HepG2 (cell line): ENCODE measurements around the gene ZC3H12A. TPM values are rescaled to one million over a fixed set of nuclear protein-coding genes. Genes with fewer than 3 reads are reported as not detected.
A peak's percentile ranks its signal among the peaks of the same experiment; 100 is the strongest.

Experiments
- ATAC-seq: fragments of 200-7000 bp; cut with Tn5 transposase; 3 replicates; pipeline ENCODE4 v1.9.1; 2020; ENCODE audit warnings: mild to moderate bottlenecking, moderate library complexity
- BruUV-seq: library from RNA; stranded (reverse); fragments of 400-500 nt; replicated peaks from 2 replicates; lab custom pipeline; 2021; lab: Mats Ljungman, UMichigan
- CTCF ChIA-PET: fragments of 300-600 bp; formaldehyde crosslinking; extraction: SDS; loops from one replicate; lab custom pipeline; 2021; ENCODE audit warnings: low total read pairs, inconsistent platforms, low intra/inter-chr PET ratio; lab: Yijun Ruan, JAX
- POLR2A ChIA-PET: fragments of 350-600 bp; sonication (Branson Sonifier 250); formaldehyde crosslinking; loops from one replicate; lab custom pipeline; 2020; ENCODE audit warnings: antibody characterized with exemption, inconsistent platforms; lab: Yijun Ruan, JAX
- DNase-seq: peaks from one replicate; pipeline ENCODE4 v3.0.0-alpha.2; 2015; ENCODE audit warnings: low spot score
- FAIRE-seq: peaks from 3 replicates; lab custom pipeline; 2011; peaks lifted over from hg19 to GRCh38; lab: Jason Lieb, UNC
- H2AFZ ChIP-seq: one replicate; pipeline ENCODE4 v1.6.1; 2011; ENCODE audit warnings: low read length, inconsistent platforms
- H3K27ac ChIP-seq: fragments of 300-600 bp; 3 replicates; pipeline ENCODE4 v1.8.0; 2011; ENCODE audit warnings: mixed run types, mild to moderate bottlenecking, mixed read lengths, low read length, inconsistent platforms; ENCODE audit not compliant: insufficient read depth; ENCODE audit errors: extremely low read length
- H3K27me3 ChIP-seq, 2 experiments: fragments of 200-600 bp in 1 of 2; 2 replicates in 1 of 2; 3 replicates in 1 of 2; pipeline versions ENCODE4 v1.6.0 to v1.8.0; 2011; ENCODE audit warnings: low read length in 2 of 2, mild to moderate bottlenecking in 2 of 2, moderate library complexity in 2 of 2, inconsistent platforms in 1 of 2; ENCODE audit not compliant: insufficient read depth in 2 of 2, control insufficient read depth in 1 of 2
- H3K36me3 ChIP-seq, 2 experiments: fragments of 200-600 bp in 1 of 2; replicated peaks in 1 of 2; 2 replicates in 1 of 2; 3 replicates in 1 of 2; pipeline versions ENCODE4 v1.5.1 to v1.8.0; 2011; ENCODE audit warnings: low read length in 2 of 2, inconsistent platforms in 1 of 2; ENCODE audit not compliant: insufficient read depth in 2 of 2, control insufficient read depth in 1 of 2
- H3K4me1 ChIP-seq: 2 replicates; pipeline ENCODE4 v1.5.1; 2012; ENCODE audit warnings: low read length, inconsistent platforms; ENCODE audit not compliant: insufficient read depth
- H3K4me2 ChIP-seq: 2 replicates; pipeline ENCODE4 v1.6.0; 2011; ENCODE audit warnings: low read depth, low read length, inconsistent platforms
- H3K4me3 ChIP-seq, 3 experiments: fragments of 200-600 bp in 1 of 3; sonication (generic), shearing (Covaris generic) in 1 of 3; replicated peaks in 1 of 3; 2 replicates each; pipeline ENCODE4 v1.5.1; 2011 to 2016; ENCODE audit warnings: low read length in 3 of 3, inconsistent platforms in 2 of 3, low read depth in 2 of 3, mild to moderate bottlenecking in 2 of 3, control low read depth in 1 of 3, mixed read lengths in 1 of 3; ENCODE audit not compliant: insufficient read depth in 1 of 3
- H3K79me2 ChIP-seq: one replicate; pipeline ENCODE4 v1.6.1; 2011; ENCODE audit warnings: low read length, inconsistent platforms; ENCODE audit not compliant: insufficient read depth
- H3K9ac ChIP-seq: 2 replicates; pipeline ENCODE4 v1.6.0; 2011; ENCODE audit warnings: mild to moderate bottlenecking, low read depth, low read length, inconsistent platforms; ENCODE audit not compliant: insufficient read depth
- H3K9me3 ChIP-seq: 2 replicates; pipeline ENCODE4 v1.5.1; 2012; ENCODE audit warnings: mild to moderate bottlenecking, low read length
- H4K20me1 ChIP-seq: 2 replicates; pipeline ENCODE4 v1.6.0; 2011; ENCODE audit warnings: inconsistent platforms, mild to moderate bottlenecking, low read length, moderate library complexity; ENCODE audit not compliant: insufficient read depth
- FOXC1 ChIP-seq: sonication (generic); formaldehyde crosslinking; IDR thresholded peaks from 2 replicates; pipeline ENCODE4 v1.8.0; 2022; ENCODE audit warnings: mild to moderate bottlenecking, missing genetic modification reagents, borderline replicate concordance
- KLF15 ChIP-seq: sonication (generic); formaldehyde crosslinking; IDR thresholded peaks from 2 replicates; pipeline ENCODE4 v1.8.1; 2023; ENCODE audit warnings: borderline replicate concordance, mild to moderate bottlenecking, inconsistent platforms, missing genetic modification reagents, mixed read lengths
- MEF2D ChIP-seq: sonication (generic); formaldehyde crosslinking; IDR thresholded peaks from 2 replicates; pipeline ENCODE4 v1.5.1; 2020; ENCODE audit warnings: mild to moderate bottlenecking, missing genetic modification reagents
- SP140L ChIP-seq: sonication (generic); formaldehyde crosslinking; IDR thresholded peaks from 2 replicates; pipeline ENCODE4 v1.4.0; 2020; ENCODE audit warnings: missing genetic modification reagents, borderline replicate concordance
- ZNF18 ChIP-seq: sonication (generic); formaldehyde crosslinking; IDR thresholded peaks from 2 replicates; pipeline ENCODE4 v1.8.0; 2022; ENCODE audit warnings: mild to moderate bottlenecking, missing genetic modification reagents; ENCODE audit not compliant: insufficient replicate concordance
- ZNF567 ChIP-seq: sonication (generic); formaldehyde crosslinking; IDR thresholded peaks from 2 replicates; pipeline ENCODE4 v1.8.1; 2023; ENCODE audit warnings: mild to moderate bottlenecking, missing genetic modification reagents, borderline replicate concordance
- ZNF891 ChIP-seq: sonication (generic); formaldehyde crosslinking; IDR thresholded peaks from 2 replicates; pipeline ENCODE4 v1.5.0; 2020; ENCODE audit warnings: mild to moderate bottlenecking, missing genetic modification reagents
- WGBS: methylation state at CpG from one replicate; pipeline ENCODE4 v1.1.6; 2017; ENCODE audit warnings: low lambda C conversion rate; 5-methylcytosine and 5-hydroxymethylcytosine counted together
- in situ Hi-C: cut with HindIII; loops from 2 replicates; pipeline ENCODE4 v1.10.0; 2017; ENCODE audit warnings: low pct_unique_long_range_greater_than_20kb; ENCODE audit not compliant: extremely low pct_ligation_motif_present
- intact Hi-C: fragments of 100-400 bp; cut with micrococcal nuclease; formaldehyde crosslinking; loops from one replicate; pipeline ENCODE4 v1.10.0; 2022; ENCODE audit not compliant: unreplicated experiment
- polyA plus RNA-seq, 8 experiments: library from polyadenylated mRNA; depleted of rRNA in 3 of 8; stranded (reverse) in 7 of 8; unstranded in 1 of 8; fragments of >200 nt; fragmentation: Illumina TruSeq in 4 of 8; extraction: Trizol in 4 of 8; gene quantifications; 2 replicates each; pipeline versions ENCODE4 v1.2.1 to v1.2.3, GENCODE V29; 2011 to 2016; ENCODE audit warnings: low read depth in 4 of 8, missing spikeins in 1 of 8, mixed read lengths in 1 of 8; ENCODE audit not compliant: insufficient read depth in 1 of 8
- total RNA-seq, 5 experiments: library from RNA; depleted of rRNA; stranded (reverse); fragments of >200 nt; fragmentation: Illumina TruSeq; extraction: Trizol; gene quantifications; 2 replicates each; pipeline ENCODE4 v1.2.3, GENCODE V29; 2016; ENCODE audit warnings: low read depth in 1 of 5

Gene ZC3H12A
- total and polyA plus RNA-seq, 2 of the 13 experiments (the other 11 are each of a cell fraction or from before 2014, with no cell fraction given) = 6.8 to 13.3 TPM

- ATAC-seq = no peak
- H3K27me3 ChIP-seq = no peaks in the 10 kb centered on the region; a peak in 1 of 5 replicates
- no peaks in the 10 kb centered on the region for H3K36me3 ChIP-seq
- H3K79me2 ChIP-seq = peaks cover 27% of the 10 kb centered on the region
- WGBS = 95% methylated on average over 7 of the region's 7 CpGs
- no peak overlapping the region for H3K4me2 ChIP-seq
- peaks cover 15% of the 10 kb centered on the region; the same call in 1 of the 2 replicates for H4K20me1 ChIP-seq
- in situ Hi-C loops (no loop called here), intact Hi-C loops (loop anchor here (10.0 kb wide), 1 partner anchor 223 kb away; the partner anchor contains the start of gene CDCA8)
- H3K9me3 ChIP-seq = no peaks in the 10 kb centered on the region
- BruUV-seq = no TSS peak
- no peak overlapping the region; a peak in 1 of 6 replicates for H3K4me3 ChIP-seq
- FAIRE-seq = no peak
- H2AFZ ChIP-seq = no peak overlapping the region
- POLR2A ChIA-PET = interaction anchor here (0.6 to 2.1 kb wide), 4 partner anchors 12 to 42 kb away, joined by 3 to 7 read pairs (median 4); partner anchors contain the start of gene MEAF6
- no peak overlapping the region for H3K9ac ChIP-seq
- no peak for TF ChIP-seq ZNF18
- TF ChIP-seq, all 625 proteins: peak for 0
- CTCF ChIA-PET = no interaction called here
- H3K4me1 ChIP-seq = peaks cover 69% of the 10 kb centered on the region
- DNase-seq = no peak
- no peak overlapping the region for H3K27ac ChIP-seq
These were observed 2.1 kb upstream of the ZC3H12A start for GRCh38 chr1:37472281-37472680.

GRCh38 chr1:37472994-37473393 lies 1.4 kb upstream of the ZC3H12A start:
- FAIRE-seq (no peak), DNase-seq (no peak), ATAC-seq (no peak)
- Histone ChIP-seq H3K27me3 (no peaks in the 10 kb centered on the region; a peak in 1 of 5 replicates), H3K36me3 (no peaks in the 10 kb centered on the region; a peak in 1 of 5 replicates), H3K9me3 (no peaks in the 10 kb centered on the region), H3K4me3 (no peak overlapping the region; a peak in 1 of 6 replicates), H3K9ac (no peak overlapping the region), H3K4me2 (peak overlapping the region; percentile 97; the same call in 1 of the 2 replicates), H3K27ac (no peak overlapping the region), H2AFZ (no peak overlapping the region), H4K20me1 (peaks cover 17% of the 10 kb centered on the region; the same call in 1 of the 2 replicates), H3K79me2 (peaks cover 34% of the 10 kb centered on the region), H3K4me1 (peaks cover 70% of the 10 kb centered on the region)
- ChIA-PET POLR2A (no interaction called here), CTCF (no interaction called here)
- WGBS = 95% methylated on average over 1 of the region's 1 CpG
- TF ChIP-seq ZNF567 (CRISPR knock-in tag) (no peak), ZNF891 (CRISPR knock-in tag) (no peak), MEF2D (CRISPR knock-in tag) (no peak), KLF15 (CRISPR knock-in tag) (no peak), FOXC1 (CRISPR knock-in tag) (no peak), SP140L (CRISPR knock-in tag) (no peak)
- in situ Hi-C loops = no loop called here
- intact Hi-C loops = loop anchor here (10.0 kb wide), 1 partner anchor 222 kb away; the partner anchor contains the start of gene CDCA8
- BruUV-seq = no TSS peak
